Measurements from ENCODE around the gene KCNQ1. TPM values are rescaled to one million over a fixed set of nuclear protein-coding genes. Genes with fewer than 3 reads are reported as not detected.
A peak's percentile ranks its signal among the peaks of the same experiment; 100 is the strongest.

The KCNQ1 gene
- total RNA-seq, 1 experiment from 2014 or later: not detected

GRCh38 chr11:2748814-2749554 lies 304.2 kb downstream of the KCNQ1 start:
- no peaks in the 10 kb centered on the region for H3K27me3 ChIP-seq
- no peak overlapping the region for H3K4me3 ChIP-seq
- H3K4me1 ChIP-seq: peaks cover 8% of the 10 kb centered on the region
- H3K27ac ChIP-seq: no peak overlapping the region
- no peaks in the 10 kb centered on the region for H3K36me3 ChIP-seq
- no peaks in the 10 kb centered on the region for H3K9me3 ChIP-seq (replicated peaks)
- no peak for DNase-seq

GRCh38 chr11:2750101-2750681 lies 305.4 kb downstream of the KCNQ1 start:
- Histone ChIP-seq H3K27me3 (no peaks in the 10 kb centered on the region), H3K4me1 (peaks cover 8% of the 10 kb centered on the region), H3K4me3 (no peak overlapping the region), H3K9me3 (replicated peaks) (no peaks in the 10 kb centered on the region), H3K36me3 (no peaks in the 10 kb centered on the region), H3K27ac (no peak overlapping the region)
- DNase-seq: no peak

GRCh38 chr11:2750682-2751522 lies 306.1 kb downstream of the KCNQ1 start:
- H3K4me3 ChIP-seq: no peak overlapping the region
- no peaks in the 10 kb centered on the region for H3K36me3 ChIP-seq
- peak; percentile 51 to 67 for DNase-seq
- no peak overlapping the region for H3K27ac ChIP-seq
- H3K4me1 ChIP-seq: peaks cover 8% of the 10 kb centered on the region
- H3K9me3 ChIP-seq (replicated peaks): no peaks in the 10 kb centered on the region
- H3K27me3 ChIP-seq: no peaks in the 10 kb centered on the region

DNA sequence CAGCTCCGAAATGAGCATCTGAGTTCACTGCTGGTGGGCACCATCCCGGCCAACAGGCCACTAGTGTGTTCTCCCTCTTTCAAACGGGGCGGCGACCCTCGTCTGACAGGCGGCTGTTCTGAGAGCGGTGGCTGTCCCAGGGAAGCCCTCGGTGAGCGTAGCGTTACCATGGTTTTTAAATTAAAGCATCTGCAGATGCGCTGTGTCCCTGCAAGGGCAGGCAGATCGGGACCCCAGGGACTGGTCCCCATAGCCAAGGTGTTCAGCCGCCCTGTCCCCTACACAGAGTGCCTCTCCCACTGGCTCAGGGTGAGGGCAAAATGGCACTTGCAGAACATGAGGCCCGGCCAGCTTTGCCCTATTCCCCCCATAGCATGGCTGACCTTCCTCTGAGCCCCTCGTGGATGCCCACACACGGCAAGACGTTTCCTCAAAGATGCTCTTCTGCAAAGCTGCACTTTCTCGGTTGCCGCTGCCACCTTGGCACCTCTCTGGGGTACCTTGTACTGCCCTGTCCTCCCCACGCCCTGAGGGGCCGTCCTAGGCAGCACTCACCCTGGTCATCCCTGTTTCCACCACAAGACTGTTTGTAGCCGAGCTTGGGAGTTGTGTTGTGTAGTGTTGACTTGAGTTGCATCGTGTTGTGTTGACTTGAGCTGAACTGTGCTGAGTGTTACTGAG lies 306.9 kb downstream of the KCNQ1 start:
- Histone ChIP-seq H3K4me3 (no peak overlapping the region), H3K9me3 (replicated peaks) (no peaks in the 10 kb centered on the region), H3K4me1 (peaks cover 8% of the 10 kb centered on the region), H3K27ac (no peak overlapping the region), H3K27me3 (no peaks in the 10 kb centered on the region), H3K36me3 (no peaks in the 10 kb centered on the region)
- DNase-seq: no peak

DNA sequence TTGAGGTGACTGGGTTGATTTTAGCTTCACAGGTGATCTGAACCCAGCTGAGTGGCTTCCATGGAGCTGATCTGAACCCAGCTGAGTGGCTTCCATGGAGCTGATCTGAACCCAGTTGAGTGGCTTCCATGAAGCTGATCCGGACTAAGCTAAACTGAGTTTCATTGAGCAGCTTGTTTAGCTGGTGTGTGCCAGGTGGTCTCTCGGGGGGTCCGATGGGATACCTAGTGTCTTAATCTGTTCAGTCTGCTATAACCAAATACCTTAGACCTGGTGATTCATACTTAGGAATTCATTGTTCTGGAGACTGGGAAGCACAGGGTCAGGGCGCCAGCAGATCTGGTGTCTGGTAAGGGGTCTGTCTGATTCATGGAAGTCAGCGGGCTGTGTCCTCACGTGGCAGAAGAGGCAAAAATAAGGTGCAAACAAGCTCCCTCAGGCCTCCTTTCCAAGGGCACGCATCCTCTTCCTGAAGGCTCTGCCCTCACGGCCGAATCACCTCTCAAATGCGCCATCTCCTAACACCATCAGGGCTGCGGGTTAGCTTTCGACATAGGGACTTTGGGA lies 307.5 kb downstream of the KCNQ1 start:
- Histone ChIP-seq H3K27me3 (no peaks in the 10 kb centered on the region), H3K4me1 (peaks cover 8% of the 10 kb centered on the region), H3K9me3 (replicated peaks) (peaks cover 4% of the 10 kb centered on the region; the same call in 1 of the 2 replicates), H3K36me3 (no peaks in the 10 kb centered on the region), H3K4me3 (no peak overlapping the region), H3K27ac (no peak overlapping the region)
- DNase-seq: no peak

GRCh38 chr11:2752923-2753322 lies 308.1 kb downstream of the KCNQ1 start:
- H3K27ac ChIP-seq: no peak overlapping the region

DNA sequence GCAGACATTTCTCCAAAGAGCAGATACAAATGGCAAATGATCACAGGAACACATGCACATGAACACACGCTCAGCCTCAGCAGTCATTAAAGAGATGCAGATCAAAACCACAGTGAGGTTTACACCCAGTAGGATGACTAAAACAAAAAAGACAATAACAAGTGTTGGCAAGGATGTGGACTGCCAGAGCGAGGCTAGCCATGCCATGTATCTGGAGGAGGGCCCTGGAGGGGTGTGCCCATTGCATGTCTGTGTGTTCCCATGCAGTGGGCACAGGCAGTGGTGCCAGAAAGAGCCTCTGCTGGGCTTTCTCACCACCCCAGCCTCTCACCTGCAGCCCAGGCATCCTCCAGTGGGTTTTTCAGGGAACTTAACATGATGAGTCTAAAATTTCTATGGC lies 309.2 kb downstream of the KCNQ1 start:
- no peak for DNase-seq
- peaks cover 8% of the 10 kb centered on the region for H3K4me1 ChIP-seq
- H3K36me3 ChIP-seq: no peaks in the 10 kb centered on the region
- peaks cover 4% of the 10 kb centered on the region for H3K9me3 ChIP-seq (replicated peaks)
- H3K27me3 ChIP-seq: no peaks in the 10 kb centered on the region
- H3K27ac ChIP-seq: no peak overlapping the region
- H3K4me3 ChIP-seq: no peak overlapping the region

More at GRCh38 chr11:2752923-2753322, 308.1 kb downstream of the KCNQ1 start:
- H3K4me3 ChIP-seq: no peak overlapping the region
- peaks cover 8% of the 10 kb centered on the region for H3K4me1 ChIP-seq
- no peaks in the 10 kb centered on the region for H3K36me3 ChIP-seq
- no peak for DNase-seq
- no peaks in the 10 kb centered on the region for H3K27me3 ChIP-seq
- H3K9me3 ChIP-seq (replicated peaks): peaks cover 4% of the 10 kb centered on the region

GRCh38 chr11:2755071-2755470 lies 310.3 kb downstream of the KCNQ1 start:
- Histone ChIP-seq H3K36me3 (no peaks in the 10 kb centered on the region), H3K27me3 (no peaks in the 10 kb centered on the region), H3K4me1 (peaks cover 8% of the 10 kb centered on the region), H3K27ac (no peak overlapping the region), H3K4me3 (no peak overlapping the region), H3K9me3 (replicated peaks) (peaks cover 4% of the 10 kb centered on the region)
- DNase-seq: no peak

DNA sequence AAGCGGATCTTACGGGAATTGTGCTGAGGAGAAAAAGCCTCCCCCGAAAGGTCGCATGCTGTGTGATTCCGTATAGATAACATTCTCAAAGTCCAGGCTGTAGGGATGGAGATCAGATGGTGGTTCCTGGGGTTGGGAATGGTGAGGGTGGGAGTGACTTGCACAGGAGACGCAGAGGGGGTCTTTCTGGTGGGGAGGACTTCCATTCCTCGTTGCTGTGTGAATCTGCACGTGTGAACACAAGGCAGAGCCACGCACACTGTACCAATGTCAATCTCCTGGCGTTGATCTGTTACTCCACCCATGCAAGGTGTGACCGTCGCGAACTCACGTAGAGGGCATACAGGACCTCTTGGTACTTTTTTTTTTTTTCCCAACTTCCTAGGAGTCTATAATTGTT lies 313.9 kb downstream of the KCNQ1 start:
- DNase-seq: no peak
- H3K36me3 ChIP-seq: no peaks in the 10 kb centered on the region
- H3K4me3 ChIP-seq: no peak overlapping the region
- H3K4me1 ChIP-seq: no peaks in the 10 kb centered on the region
- H3K27me3 ChIP-seq: no peaks in the 10 kb centered on the region
- no peak overlapping the region for H3K27ac ChIP-seq
- peaks cover 4% of the 10 kb centered on the region for H3K9me3 ChIP-seq (replicated peaks)

GRCh38 chr11:2759228-2760195 lies 314.7 kb downstream of the KCNQ1 start:
- Histone ChIP-seq H3K36me3 (no peaks in the 10 kb centered on the region), H3K27ac (no peak overlapping the region), H3K4me1 (no peaks in the 10 kb centered on the region), H3K9me3 (replicated peaks) (peaks cover 4% of the 10 kb centered on the region), H3K4me3 (no peak overlapping the region), H3K27me3 (no peaks in the 10 kb centered on the region)
- DNase-seq: no peak

GRCh38 chr11:2760196-2760871 lies 315.5 kb downstream of the KCNQ1 start:
- H3K4me3 ChIP-seq: no peak overlapping the region
- H3K27ac ChIP-seq: no peak overlapping the region
- no peaks in the 10 kb centered on the region for H3K27me3 ChIP-seq
- no peak for DNase-seq
- H3K36me3 ChIP-seq: no peaks in the 10 kb centered on the region
- peaks cover 4% of the 10 kb centered on the region for H3K9me3 ChIP-seq (replicated peaks)
- no peaks in the 10 kb centered on the region for H3K4me1 ChIP-seq

DNA sequence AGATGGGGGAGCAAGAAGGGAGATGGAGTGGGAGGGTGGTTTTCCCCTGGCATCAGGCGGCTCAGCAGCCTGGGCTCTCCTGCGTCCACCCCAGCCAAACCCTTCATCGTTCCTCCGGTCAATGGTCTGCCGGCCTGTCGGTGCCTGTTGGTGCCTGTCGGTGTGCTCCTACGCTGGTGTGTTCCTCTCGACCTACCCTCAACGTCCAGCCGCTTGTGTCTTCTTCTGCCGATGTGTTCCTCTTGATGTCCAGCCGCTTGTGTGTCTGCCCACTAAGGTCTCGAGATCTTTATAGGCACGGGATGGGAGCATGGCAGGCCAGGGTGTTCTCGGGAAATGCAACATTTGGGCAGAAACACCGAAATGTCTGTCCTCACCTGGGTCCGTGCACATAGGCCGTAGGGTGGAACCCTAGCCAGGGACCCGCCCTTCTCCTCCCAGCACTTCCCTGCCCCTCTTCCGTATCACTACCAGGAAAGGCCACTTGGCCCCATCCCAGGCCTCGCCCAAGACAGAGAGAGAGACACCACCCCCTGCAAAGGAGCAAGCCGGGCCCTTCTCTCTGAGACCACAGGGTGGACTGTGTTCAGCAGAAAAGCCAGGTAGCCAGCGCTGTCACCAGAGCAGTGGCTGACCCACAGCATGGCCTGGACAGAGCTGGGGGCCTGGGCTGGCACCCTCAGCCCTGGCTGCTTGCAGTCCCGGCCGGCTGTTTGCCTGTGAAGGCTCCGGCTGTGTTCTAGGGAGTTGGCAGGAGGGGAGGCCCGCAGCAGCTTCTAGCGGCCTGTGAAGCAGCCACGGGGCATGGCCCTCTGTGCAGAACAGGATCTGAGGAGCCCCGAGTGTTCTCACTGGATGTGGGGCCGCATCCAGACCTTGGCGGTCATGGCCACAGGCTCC lies 316.6 kb downstream of the KCNQ1 start:
- no peak for DNase-seq
- H3K4me3 ChIP-seq: no peak overlapping the region
- peaks cover 4% of the 10 kb centered on the region for H3K9me3 ChIP-seq (replicated peaks)
- H3K27ac ChIP-seq: no peak overlapping the region
- H3K36me3 ChIP-seq: no peaks in the 10 kb centered on the region
- H3K27me3 ChIP-seq: no peaks in the 10 kb centered on the region
- H3K4me1 ChIP-seq: no peaks in the 10 kb centered on the region
